Neural cell (in vitro differentiated cells): ENCODE data around the gene DCST1. TPM values are rescaled to one million over a fixed set of nuclear protein-coding genes. Genes with fewer than 3 reads are reported as not detected.

Source experiments
- H2AFZ ChIP-seq: fragments of 200-600, 300-800 bp; sonication (generic), shearing (Covaris generic); 2 replicates; pipeline ENCODE4 v1.6.0; 2014; ENCODE audit warnings: low read depth, mild to moderate bottlenecking, antibody characterized with exemption, low read length, moderate library complexity
- H3F3A ChIP-seq: fragments of 200-600 bp; shearing (Covaris generic); 2 replicates; pipeline ENCODE4 v1.6.1; 2016; ENCODE audit warnings: mild to moderate bottlenecking, moderate library complexity, mixed read lengths, antibody characterized with exemption, low read length; ENCODE audit not compliant: insufficient read depth, poor library complexity, severe bottlenecking
- H3K27ac ChIP-seq: fragments of 200-600, 300-800 bp; sonication (generic), shearing (Covaris generic); 2 replicates; pipeline ENCODE4 v1.5.1; 2014; ENCODE audit warnings: mild to moderate bottlenecking, low read length, moderate library complexity
- H3K27me3 ChIP-seq: fragments of 300-800, 200-600 bp; sonication (generic), shearing (Covaris generic); 2 replicates; pipeline ENCODE4 v1.6.0; 2014; ENCODE audit warnings: mild to moderate bottlenecking, low read depth, low read length, moderate library complexity; ENCODE audit not compliant: insufficient read depth
- H3K36me3 ChIP-seq: fragments of 300-800, 200-600 bp; sonication (generic), shearing (Covaris generic); 2 replicates; pipeline ENCODE4 v1.5.1; 2014; ENCODE audit warnings: mild to moderate bottlenecking, antibody characterized with exemption, low read length, moderate library complexity; ENCODE audit not compliant: insufficient read depth
- H3K4me2 ChIP-seq: fragments of 300-800, 200-600 bp; sonication (generic), shearing (Covaris generic); 2 replicates; pipeline ENCODE4 v1.6.0; 2014; ENCODE audit warnings: mild to moderate bottlenecking, low read length
- H3K4me3 ChIP-seq: fragments of 300-800, 200-600 bp; sonication (generic), shearing (Covaris generic); 2 replicates; pipeline ENCODE4 v1.5.1; 2014; ENCODE audit warnings: mild to moderate bottlenecking, low read length, moderate library complexity
- H3K79me2 ChIP-seq: fragments of 200-600 bp; shearing (Covaris generic); replicated peaks from 2 replicates; pipeline ENCODE4 v1.6.0; 2014; ENCODE audit warnings: mild to moderate bottlenecking, low read length, moderate library complexity; ENCODE audit not compliant: insufficient read depth
- H3K9ac ChIP-seq: fragments of 300-800, 200-600 bp; sonication (generic), shearing (Covaris generic); 2 replicates; pipeline ENCODE4 v1.6.1; 2016; ENCODE audit warnings: mild to moderate bottlenecking, low read length, mixed read lengths
- H3K9me2 ChIP-seq: fragments of 200-600 bp; shearing (Covaris generic); 2 replicates; pipeline ENCODE4 v1.6.1; 2016; ENCODE audit warnings: mild to moderate bottlenecking, low read length, mixed read lengths; ENCODE audit not compliant: insufficient read depth
- H3K9me3 ChIP-seq: fragments of 200-600, 300-800 bp; sonication (generic), shearing (Covaris generic); 2 replicates; pipeline ENCODE4 v1.6.1; 2016; ENCODE audit warnings: mild to moderate bottlenecking, mixed run types, low read length, moderate library complexity, mixed read lengths
- H4K20me1 ChIP-seq: fragments of 200-600 bp; shearing (Covaris generic); 2 replicates; pipeline ENCODE4 v1.6.1; 2016; ENCODE audit warnings: mild to moderate bottlenecking, mixed run types; ENCODE audit not compliant: insufficient read depth
- EP300 ChIP-seq: fragments of 450-650 bp; conservative IDR thresholded peaks from 2 replicates; pipeline ENCODE4 v1.6.1; 2014; ENCODE audit warnings: antibody characterized with exemption, mild to moderate bottlenecking, moderate library complexity; ENCODE audit not compliant: poor library complexity, severe bottlenecking
- EZH2 ChIP-seq: fragments of 200-600, 300-800 bp; shearing (Covaris generic), sonication (generic); IDR thresholded peaks from 2 replicates; pipeline ENCODE4 v1.6.1; 2014; ENCODE audit warnings: antibody characterized with exemption, low read length, borderline replicate concordance, mild to moderate bottlenecking; ENCODE audit not compliant: insufficient read depth, poor library complexity, severe bottlenecking
- MXI1 ChIP-seq: fragments of 450-650 bp; conservative IDR thresholded peaks from 2 replicates; pipeline ENCODE4 v1.6.1; 2014; ENCODE audit warnings: antibody characterized with exemption, mild to moderate bottlenecking; ENCODE audit not compliant: poor library complexity, severe bottlenecking
- POLR2AphosphoS5 ChIP-seq: IDR thresholded peaks from 2 replicates; pipeline ENCODE4 v1.6.1; 2012
- RAD21 ChIP-seq: fragments of 450-650 bp; conservative IDR thresholded peaks from 2 replicates; pipeline ENCODE4 v1.6.1; 2014; ENCODE audit warnings: antibody characterized with exemption, mild to moderate bottlenecking, moderate library complexity
- SMC3 ChIP-seq: fragments of 450-650 bp; conservative IDR thresholded peaks from 2 replicates; pipeline ENCODE4 v1.6.1; 2014; ENCODE audit warnings: antibody characterized with exemption, mild to moderate bottlenecking, moderate library complexity; ENCODE audit not compliant: poor library complexity
- TAF1 ChIP-seq: IDR thresholded peaks from 2 replicates; pipeline ENCODE4 v1.6.1; 2012; ENCODE audit warnings: low read depth
- polyA plus RNA-seq: library from polyadenylated mRNA; depleted of rRNA; stranded (reverse); fragments of >200 nt; gene quantifications from 2 replicates; pipeline ENCODE4 v1.2.3, GENCODE V29; 2014
- TF ChIP-seq, protein P1 (sequence below): fragments of 450-650 bp; IDR thresholded peaks from 2 replicates; pipeline ENCODE4 v1.5.1; 2014; ENCODE audit warnings: antibody characterized with exemption, mild to moderate bottlenecking, moderate library complexity; ENCODE audit not compliant: poor library complexity, severe bottlenecking
- TF ChIP-seq, protein P2 (sequence below): IDR thresholded peaks from 2 replicates; pipeline ENCODE4 v1.6.1; 2012; ENCODE audit warnings: borderline replicate concordance

DCST1 gene
- polyA plus RNA-seq, 1 donor from 2014 or later: not detected

GRCh38 chr1:155080312-155081228 lies 46.9 kb downstream of the DCST1 start:
- Histone ChIP-seq H3K4me2 (peak overlapping the region; percentile 82), H3K9me3 (no peaks in the 10 kb centered on the region), H3K9me2 (no peaks in the 10 kb centered on the region), H3F3A (peaks cover 7% of the 10 kb centered on the region), H3K79me2 (peaks cover 27% of the 10 kb centered on the region), H3K36me3 (no peaks in the 10 kb centered on the region), H4K20me1 (peaks cover 33% of the 10 kb centered on the region), H3K9ac (peak overlapping the region; percentile 99), H3K27ac (peak overlapping the region; percentile 96), H3K27me3 (no peaks in the 10 kb centered on the region), H3K4me3 (peak overlapping the region; percentile 99), H2AFZ (peak overlapping the region; percentile 45)
- TF ChIP-seq TAF1 (peak; percentile 80), SMC3 (no peak), POLR2AphosphoS5 (peak; percentile 93), MXI1 (peak; percentile 77), EZH2 (no peak), RAD21 (peak; percentile 17), EP300 (peak; percentile 50)
- TF ChIP-seq, protein P1, sequence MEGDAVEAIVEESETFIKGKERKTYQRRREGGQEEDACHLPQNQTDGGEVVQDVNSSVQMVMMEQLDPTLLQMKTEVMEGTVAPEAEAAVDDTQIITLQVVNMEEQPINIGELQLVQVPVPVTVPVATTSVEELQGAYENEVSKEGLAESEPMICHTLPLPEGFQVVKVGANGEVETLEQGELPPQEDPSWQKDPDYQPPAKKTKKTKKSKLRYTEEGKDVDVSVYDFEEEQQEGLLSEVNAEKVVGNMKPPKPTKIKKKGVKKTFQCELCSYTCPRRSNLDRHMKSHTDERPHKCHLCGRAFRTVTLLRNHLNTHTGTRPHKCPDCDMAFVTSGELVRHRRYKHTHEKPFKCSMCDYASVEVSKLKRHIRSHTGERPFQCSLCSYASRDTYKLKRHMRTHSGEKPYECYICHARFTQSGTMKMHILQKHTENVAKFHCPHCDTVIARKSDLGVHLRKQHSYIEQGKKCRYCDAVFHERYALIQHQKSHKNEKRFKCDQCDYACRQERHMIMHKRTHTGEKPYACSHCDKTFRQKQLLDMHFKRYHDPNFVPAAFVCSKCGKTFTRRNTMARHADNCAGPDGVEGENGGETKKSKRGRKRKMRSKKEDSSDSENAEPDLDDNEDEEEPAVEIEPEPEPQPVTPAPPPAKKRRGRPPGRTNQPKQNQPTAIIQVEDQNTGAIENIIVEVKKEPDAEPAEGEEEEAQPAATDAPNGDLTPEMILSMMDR: no peak
- TF ChIP-seq, protein P2, sequence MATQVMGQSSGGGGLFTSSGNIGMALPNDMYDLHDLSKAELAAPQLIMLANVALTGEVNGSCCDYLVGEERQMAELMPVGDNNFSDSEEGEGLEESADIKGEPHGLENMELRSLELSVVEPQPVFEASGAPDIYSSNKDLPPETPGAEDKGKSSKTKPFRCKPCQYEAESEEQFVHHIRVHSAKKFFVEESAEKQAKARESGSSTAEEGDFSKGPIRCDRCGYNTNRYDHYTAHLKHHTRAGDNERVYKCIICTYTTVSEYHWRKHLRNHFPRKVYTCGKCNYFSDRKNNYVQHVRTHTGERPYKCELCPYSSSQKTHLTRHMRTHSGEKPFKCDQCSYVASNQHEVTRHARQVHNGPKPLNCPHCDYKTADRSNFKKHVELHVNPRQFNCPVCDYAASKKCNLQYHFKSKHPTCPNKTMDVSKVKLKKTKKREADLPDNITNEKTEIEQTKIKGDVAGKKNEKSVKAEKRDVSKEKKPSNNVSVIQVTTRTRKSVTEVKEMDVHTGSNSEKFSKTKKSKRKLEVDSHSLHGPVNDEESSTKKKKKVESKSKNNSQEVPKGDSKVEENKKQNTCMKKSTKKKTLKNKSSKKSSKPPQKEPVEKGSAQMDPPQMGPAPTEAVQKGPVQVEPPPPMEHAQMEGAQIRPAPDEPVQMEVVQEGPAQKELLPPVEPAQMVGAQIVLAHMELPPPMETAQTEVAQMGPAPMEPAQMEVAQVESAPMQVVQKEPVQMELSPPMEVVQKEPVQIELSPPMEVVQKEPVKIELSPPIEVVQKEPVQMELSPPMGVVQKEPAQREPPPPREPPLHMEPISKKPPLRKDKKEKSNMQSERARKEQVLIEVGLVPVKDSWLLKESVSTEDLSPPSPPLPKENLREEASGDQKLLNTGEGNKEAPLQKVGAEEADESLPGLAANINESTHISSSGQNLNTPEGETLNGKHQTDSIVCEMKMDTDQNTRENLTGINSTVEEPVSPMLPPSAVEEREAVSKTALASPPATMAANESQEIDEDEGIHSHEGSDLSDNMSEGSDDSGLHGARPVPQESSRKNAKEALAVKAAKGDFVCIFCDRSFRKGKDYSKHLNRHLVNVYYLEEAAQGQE: peak; percentile 86

DNA sequence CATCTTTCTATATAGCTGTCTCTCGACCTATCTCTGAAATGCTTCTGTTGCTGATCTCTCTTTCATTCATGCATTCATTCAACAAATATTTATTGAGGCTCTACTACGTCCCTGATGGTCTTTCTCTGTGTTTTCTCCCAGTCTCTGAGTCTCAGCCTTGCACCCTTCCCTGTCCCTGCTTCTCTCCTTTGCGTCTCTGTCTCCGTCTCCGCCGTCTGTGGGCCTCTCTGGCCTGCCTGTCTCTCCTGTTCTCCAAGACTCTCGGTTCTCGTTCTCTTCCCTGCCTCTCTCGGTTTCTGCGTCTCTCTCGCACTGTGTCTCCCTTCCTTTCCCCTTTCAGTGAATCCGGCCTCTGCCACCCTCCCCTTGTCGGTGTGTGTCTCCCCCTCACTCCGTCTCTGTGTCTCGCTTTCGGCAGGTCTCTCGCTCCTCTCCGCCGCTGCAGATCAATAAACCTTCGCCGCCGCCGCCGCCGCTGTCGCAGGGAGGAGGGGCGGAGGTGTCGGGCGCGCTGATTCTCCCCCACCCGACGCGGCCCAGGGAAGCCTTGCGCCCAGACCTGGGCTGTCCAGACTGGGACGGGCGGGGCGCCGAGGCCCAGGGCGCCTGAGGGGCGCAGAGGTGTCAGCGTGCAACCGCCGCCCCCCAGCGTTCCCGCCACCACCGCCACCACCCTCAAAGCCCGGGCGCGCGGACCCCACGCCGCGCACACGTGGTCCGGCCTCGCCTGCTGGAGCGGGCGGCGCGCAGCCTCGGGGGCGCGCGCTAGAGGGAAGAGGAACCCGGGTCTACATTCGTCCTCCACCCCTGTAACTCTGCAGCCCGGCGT lies 48.1 kb downstream of the DCST1 start:
- H3K4me2 ChIP-seq: peak overlapping the region; percentile 82
- peak; percentile 68 for TF ChIP-seq MXI1
- peak; percentile 34 for TF ChIP-seq POLR2AphosphoS5
- TF ChIP-seq RAD21: no peak
- peak overlapping the region; percentile 96 for H3K27ac ChIP-seq
- H3K4me3 ChIP-seq: peak overlapping the region; percentile 99
- peaks cover 33% of the 10 kb centered on the region for H4K20me1 ChIP-seq
- H3K9me2 ChIP-seq: no peaks in the 10 kb centered on the region
- H3K36me3 ChIP-seq: no peaks in the 10 kb centered on the region
- peaks cover 7% of the 10 kb centered on the region for H3F3A ChIP-seq
- no peaks in the 10 kb centered on the region for H3K9me3 ChIP-seq
- peak overlapping the region; percentile 99 for H3K9ac ChIP-seq
- no peak overlapping the region for H2AFZ ChIP-seq
- no peaks in the 10 kb centered on the region for H3K27me3 ChIP-seq
- peaks cover 27% of the 10 kb centered on the region for H3K79me2 ChIP-seq
